ENCODE measurements around the gene BCAR3.
A peak's percentile ranks its signal among the peaks of the same experiment; 100 is the strongest.

BCAR3 gene

DNA sequence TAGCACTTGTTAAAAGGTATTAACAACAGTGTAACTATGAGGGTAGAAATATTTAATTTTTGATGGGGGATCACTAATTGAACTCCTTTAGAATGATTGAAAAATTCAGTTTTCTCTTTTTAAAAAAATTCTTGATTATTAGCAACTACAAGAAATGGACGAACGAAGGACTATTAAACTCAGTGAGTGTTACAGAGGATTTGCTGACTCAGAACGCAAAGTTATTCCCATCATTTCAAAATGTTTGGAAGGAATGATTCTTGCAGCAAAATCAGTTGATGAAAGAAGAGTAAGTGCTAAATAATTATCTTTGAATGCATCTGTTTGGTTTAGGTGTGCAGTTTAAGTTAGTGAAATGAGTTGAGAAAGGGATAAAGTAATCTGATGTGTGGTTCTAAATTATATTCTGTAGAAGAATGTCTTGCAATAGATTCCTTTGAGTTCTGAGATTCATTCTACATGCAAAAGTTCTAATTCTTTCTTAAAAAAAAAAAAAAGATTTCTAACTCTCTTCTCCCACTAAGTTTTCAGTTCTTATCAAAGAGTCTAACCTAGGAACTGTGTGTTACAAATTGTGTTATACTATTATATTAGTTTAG, 148.8 kb downstream of the BCAR3 start:
- no peak for DNase-seq

DNA sequence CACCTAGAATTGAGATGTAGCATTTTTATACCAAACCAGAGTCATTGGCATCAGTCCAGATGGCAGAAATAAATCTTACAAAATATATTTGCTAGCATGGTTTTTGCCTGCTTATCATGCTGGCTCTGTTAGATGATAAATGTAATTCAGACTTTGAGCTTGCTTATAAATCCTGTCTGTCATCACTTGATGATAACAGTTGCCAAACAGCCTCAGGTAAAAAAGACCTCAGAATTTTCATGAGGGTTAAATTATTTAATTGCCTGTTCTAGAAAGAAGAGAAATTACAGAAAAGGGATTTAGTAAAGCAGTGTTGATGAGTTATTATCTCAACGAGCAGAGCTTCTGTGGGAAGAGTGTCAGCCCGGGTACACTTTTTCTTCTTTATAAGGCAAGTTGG, 150.4 kb downstream of the BCAR3 start:
- DNase-seq: no peak

DNA sequence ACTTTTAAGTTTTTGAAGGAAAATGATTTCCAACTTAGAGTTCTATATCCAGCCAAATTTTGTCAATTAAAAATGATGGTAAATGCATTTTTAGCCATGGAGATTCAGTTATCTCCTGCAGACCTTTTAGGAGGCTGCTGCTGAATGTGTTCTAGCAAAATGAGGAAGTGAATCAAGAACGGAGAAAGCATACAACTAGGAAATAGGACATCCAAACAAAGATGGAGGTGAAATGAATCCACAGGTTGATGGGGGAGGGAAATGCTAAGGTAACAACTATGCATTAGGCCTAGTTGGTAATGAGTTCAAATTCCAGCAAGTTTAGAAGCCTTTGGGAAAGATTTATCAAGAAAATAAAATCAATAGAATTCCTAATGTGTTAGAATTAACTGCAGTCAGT, 153.2 kb downstream of the BCAR3 start:
- no peak for DNase-seq

DNA sequence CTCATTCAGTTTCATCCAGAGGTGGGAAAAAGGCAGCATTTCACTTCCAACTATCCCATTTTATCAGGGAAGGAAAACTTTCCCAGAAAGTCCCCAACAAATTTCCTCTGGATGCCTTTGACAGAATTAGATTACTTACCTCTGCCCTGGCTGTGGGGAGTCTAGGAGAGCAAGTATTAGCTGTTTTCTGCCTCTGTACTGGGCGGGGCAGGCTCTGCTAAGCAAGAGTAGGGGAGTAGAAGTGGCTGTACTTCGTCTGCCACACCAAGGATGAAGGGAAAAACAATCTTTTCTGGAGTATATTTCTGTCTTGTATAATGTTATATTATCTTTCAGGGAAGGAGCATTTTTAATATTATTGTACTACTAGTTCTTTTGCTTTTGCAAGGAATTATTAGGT, 155.2 kb downstream of the BCAR3 start:
- DNase-seq: no peak

DNA sequence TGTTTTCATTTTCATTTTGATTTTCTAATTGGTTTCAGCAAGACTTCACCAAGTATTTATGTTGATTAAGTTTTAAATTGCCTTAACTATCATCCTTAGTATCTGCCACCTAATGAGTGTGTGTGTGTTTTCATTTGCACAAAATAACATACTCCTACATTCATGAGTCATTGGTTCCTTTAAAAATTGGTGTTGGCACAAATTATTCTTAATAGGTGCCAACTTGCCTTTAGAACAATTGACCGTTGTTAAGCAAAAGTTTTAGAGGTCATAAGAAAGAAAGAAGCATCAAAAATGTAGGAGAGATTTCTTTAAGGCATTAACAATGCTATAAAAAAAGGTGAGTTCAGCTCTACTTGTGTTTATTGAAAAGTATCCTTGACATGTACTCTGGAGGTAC, 156.2 kb downstream of the BCAR3 start:
- DNase-seq: no peak

DNA sequence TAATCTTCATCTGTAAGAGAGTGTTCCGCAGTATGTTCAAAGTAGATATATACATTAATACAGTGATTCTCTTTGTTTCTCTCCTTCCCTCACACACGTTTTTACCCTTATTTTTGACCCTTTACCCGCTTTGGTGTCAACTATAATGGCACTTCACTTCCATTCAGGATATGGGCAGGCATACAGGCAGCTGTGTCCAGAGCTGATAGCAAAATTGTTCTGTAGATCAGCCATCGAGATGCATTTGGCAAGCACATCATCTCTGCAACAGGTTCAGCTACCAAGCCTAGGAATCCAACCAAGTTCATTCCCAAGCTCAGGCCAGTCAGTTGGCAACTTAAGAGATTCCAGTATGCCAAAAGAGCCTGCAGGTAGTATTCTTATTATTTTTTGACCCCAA, 158.9 kb downstream of the BCAR3 start:
- DNase-seq: no peak

DNA sequence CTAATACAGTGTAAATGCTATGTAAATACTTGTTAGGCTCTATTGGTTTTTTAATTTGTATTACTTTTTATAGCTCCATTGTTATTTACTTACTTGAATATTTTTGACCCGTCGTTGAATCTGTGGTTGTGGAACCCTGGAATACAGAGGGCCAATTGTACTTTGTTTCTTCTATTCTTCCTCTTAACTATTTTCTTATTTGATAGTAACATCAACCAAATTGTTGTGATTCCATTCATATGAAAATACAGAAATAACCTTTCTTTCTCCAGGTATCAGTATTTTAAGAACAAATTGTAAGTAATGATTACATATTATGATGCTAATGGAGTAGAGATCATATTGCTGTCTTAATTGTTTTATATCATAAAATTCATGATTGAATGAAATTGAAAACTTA, 160.0 kb downstream of the BCAR3 start:
- no peak for DNase-seq

DNA sequence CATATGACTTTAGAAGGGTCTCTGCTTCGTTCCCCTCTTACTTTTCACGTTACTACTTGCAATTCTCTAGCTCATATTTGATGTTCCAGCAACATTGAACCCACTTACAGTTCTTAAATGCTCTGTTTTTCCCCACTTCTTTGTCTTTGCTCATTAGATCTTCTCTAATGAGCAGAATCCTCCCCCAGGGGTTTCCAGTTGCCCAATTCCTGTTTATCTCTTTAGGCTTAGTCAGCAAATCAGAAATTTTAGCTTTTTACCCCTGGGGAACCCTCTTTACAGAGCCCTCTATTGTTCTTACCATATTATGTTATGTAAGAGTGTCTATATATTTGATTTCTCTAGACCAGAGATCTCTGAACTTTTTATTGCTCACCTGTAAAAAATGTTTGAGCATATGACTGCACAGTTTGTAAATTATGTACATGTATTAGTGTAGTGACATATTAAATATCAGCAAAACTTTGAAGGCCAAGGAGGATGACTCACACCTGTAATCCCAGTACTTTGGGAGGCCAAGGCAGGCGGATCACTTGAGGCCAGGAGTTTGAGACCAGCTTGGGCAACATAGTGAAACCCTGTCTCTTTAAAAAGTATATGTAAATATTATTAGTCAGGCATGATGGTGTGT, 162.3 kb downstream of the BCAR3 start:
- peak; percentile 77 for DNase-seq

DNA sequence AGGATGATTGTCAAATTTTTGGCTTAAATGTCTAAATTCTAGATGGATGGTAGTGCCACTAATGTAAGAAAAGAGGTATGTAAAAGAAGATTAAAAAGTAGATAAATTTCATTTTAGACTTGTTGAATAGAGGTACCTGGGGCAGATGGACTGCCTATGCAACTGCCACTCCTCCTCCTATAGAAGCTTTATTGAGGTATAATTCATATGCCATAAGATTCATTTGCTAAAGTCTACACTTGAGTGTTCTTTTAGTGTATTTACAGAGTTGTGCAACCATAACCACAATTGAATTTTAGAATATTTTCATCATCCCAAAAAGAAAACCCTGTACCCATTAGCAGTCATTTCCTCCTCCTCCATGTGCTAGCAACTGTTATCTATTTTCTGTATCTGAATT, 163.1 kb downstream of the BCAR3 start:
- no peak for DNase-seq

DNA sequence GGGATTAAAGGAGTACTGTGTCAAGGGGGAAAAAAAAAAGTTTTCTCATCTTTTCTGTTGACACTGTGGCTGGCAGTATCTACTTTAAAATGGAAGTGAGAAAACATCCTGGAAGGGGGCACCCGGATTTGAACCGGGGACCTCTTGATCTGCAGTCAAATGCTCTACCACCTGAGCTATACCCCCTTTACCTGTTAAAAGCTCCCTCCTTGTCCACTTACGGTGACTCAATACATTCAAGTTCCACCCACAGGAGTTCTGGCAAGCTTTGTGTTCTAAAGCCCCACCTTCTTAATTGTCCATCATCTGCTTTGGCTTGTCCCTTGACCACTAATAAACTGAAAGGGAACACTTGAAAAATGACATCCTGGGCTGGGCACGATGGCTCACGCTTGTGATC, 165.5 kb downstream of the BCAR3 start:
- DNase-seq: no peak
